Suprapubic skin (tissue), 4 donors: ENCODE data around the gene PRDM13.

Source experiments
- EP300 ChIP-seq: sonication (generic); formaldehyde crosslinking; IDR thresholded peaks from one replicate; pipeline ENCODE4 v1.6.1; 2017; ENCODE audit warnings: antibody characterized with exemption
- POLR2A ChIP-seq, 2 donors: fragments of 450-650 bp; IDR thresholded peaks; one replicate each; pipeline ENCODE4 v1.6.1; 2017; ENCODE audit warnings: antibody characterized with exemption in 2 of 2, mild to moderate bottlenecking in 2 of 2, moderate library complexity in 2 of 2
- POLR2AphosphoS5 ChIP-seq, 3 donors: sonication (generic); formaldehyde crosslinking; IDR thresholded peaks; one replicate each; pipeline ENCODE4 v1.6.1; 2017; ENCODE audit warnings: antibody characterized with exemption in 3 of 3
- TF ChIP-seq, protein P1 (sequence below), 2 donors: fragments of 200-600 bp in 1 of 2; fragments of 450-650 bp in 1 of 2; sonication (generic) in 1 of 2; IDR thresholded peaks; one replicate each; pipeline ENCODE4 v1.5.1; 2016 to 2019; ENCODE audit warnings: antibody characterized with exemption in 2 of 2, mild to moderate bottlenecking in 1 of 2, moderate library complexity in 1 of 2

DNA sequence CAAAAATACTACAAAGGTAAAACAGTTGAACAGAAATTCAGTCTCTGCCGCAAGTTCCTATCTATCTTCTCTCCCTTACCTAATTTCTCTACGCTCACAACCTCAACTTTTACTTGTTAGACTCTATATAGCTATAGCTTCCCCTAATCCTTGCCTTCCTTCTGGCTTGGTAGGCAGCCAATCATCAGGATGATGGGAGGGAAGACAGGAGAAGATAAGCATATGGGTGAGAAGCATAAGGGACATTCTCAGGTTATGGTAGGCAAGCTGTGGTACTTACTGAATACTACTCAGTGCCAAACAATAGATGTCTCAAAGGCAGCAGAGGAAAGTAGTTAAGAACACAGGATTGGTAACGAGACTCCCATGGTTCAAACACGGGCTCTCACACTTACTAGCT, 46.0 kb upstream of the PRDM13 start:
- TF ChIP-seq, protein P1, sequence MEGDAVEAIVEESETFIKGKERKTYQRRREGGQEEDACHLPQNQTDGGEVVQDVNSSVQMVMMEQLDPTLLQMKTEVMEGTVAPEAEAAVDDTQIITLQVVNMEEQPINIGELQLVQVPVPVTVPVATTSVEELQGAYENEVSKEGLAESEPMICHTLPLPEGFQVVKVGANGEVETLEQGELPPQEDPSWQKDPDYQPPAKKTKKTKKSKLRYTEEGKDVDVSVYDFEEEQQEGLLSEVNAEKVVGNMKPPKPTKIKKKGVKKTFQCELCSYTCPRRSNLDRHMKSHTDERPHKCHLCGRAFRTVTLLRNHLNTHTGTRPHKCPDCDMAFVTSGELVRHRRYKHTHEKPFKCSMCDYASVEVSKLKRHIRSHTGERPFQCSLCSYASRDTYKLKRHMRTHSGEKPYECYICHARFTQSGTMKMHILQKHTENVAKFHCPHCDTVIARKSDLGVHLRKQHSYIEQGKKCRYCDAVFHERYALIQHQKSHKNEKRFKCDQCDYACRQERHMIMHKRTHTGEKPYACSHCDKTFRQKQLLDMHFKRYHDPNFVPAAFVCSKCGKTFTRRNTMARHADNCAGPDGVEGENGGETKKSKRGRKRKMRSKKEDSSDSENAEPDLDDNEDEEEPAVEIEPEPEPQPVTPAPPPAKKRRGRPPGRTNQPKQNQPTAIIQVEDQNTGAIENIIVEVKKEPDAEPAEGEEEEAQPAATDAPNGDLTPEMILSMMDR (IDR thresholded peaks at IDR 0.05) = no peak
- no peak for TF ChIP-seq POLR2A (IDR thresholded peaks at IDR 0.05)
- no peak for TF ChIP-seq POLR2AphosphoS5 (IDR thresholded peaks at IDR 0.05)
- no peak for TF ChIP-seq EP300
